Mesenteric fat pad (tissue), 1 donor: ENCODE data around the gene PLEKHJ1. TPM values are rescaled to one million over a fixed set of nuclear protein-coding genes. Genes with fewer than 3 reads are reported as not detected.
"Not testable (repeated sequence)": the region's sequence is repeated elsewhere in the genome, so short reads cannot be mapped to it uniquely, and the experiment has no call there.

Experiments
- DNase-seq: peaks from one replicate; pipeline ENCODE4 v3.0.0-alpha.2; 2020; ENCODE audit warnings: low spot score
- total RNA-seq: library from RNA; stranded (reverse); fragmentation: NEBNext Ultra II Directional; extraction: Animal tissue kit (Norgen Biotek cat#: 25700); gene quantifications from one replicate; pipeline ENCODE4 v1.2.1, GENCODE V29; 2021
- donor health status: DM: yes; HTN: yes; CAD: no.

Gene PLEKHJ1
- total RNA-seq, 1 donor from 2014 or later: 46.4 TPM

DNA sequence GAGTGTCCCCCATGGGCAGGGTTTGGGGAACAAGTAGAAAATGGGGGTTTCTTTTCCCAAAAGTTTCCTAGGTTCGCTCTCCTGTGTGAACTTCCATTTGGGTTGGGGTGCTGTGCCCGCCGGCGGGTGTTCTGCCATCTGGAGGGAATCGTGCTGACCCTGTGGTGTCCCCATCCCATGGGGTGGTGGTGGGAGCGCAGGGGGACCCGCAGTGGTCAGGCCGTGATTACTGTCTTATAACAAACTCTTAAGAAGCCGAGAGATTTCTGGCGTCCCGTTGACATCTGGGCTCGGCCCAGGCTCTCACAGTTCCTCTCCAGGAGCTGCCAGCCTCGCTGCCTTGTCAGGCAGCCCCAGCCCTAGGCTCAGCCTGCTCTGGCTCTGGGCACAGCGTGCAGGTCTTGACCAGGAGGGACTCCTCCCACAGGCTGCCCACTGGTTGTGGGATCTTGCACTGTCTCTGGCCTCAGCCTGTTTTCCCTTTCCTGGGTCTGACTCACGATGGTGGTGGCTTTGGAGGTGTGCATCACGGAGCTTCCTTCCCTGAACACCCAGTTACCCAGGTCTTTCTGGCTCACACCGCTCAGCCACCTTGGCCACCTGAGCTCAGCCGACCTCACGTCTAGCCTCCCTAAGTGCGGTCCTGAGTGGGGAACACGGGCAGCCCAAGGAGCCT lies 34.5 kb downstream of the PLEKHJ1 start:
- DNase-seq: no peak

DNA sequence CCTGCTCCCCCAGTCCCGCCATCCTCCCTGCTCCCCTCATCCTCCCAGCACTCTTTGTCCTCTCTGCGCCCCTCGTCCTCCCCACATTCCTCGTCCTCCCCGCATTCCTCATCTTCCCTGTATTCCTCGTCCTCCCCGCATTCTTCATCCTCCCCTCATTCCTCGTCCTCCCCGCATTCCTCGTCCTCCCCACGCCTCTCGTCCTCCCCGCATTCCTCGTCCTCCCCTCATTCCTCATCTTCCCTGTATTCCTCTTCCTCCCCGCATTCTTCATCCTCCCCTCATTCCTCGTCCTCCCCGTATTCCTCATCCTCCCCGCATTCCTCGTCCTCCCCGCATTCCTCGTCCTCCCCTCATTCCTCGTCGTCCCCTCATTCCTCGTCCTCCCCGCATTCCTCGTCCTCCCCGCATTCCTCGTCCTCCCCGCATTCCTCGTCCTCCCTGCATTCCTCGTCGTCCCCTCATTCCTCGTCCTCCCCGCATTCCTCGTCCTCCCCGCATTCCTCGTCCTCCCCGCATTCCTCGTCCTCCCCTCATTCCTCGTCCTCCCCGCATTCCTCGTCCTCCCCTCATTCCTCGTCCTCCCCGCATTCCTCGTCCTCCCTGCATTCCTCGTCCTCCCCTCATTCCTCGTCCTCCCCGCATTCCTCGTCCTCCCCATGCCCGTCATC lies 35.4 kb downstream of the PLEKHJ1 start:
- not testable (repeated sequence) for DNase-seq

DNA sequence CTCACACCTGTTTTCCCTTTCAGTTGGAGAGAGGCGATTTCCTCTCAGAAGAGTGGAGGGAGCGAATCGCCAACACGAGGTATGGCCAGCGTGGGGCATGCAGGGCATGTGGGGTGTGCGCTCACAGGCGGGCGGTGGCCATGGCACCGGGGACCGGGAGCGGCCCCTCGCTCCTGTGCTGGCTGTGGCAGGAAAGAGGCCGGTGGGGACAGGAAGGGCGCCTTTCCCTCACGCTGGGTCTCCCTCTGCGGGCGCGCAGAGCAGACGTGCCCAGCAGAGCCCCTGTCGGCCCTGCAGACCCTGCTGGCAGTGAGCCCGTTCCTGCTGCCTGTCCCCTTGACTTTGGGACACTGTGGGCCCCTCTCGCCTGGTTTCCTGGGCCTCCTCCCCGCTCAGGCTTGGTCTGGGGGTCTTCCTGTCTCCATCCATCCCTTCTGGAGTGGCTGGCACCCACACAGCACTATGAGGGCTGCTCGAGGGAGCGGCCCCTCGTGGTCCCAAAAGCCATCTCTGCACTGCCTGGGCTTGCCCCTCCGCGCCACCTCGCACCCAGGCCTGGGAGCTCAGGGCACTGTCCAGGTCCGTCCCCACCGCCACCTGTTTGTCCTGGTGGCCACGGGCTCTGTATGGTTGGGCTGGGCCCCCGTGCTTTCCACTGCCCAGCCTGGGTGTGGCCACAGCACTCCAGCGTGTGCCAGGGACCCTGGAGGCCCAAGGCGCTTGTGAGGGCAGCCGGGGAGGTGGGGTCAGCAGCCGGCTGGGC lies 36.1 kb downstream of the PLEKHJ1 start:
- no peak for DNase-seq

DNA sequence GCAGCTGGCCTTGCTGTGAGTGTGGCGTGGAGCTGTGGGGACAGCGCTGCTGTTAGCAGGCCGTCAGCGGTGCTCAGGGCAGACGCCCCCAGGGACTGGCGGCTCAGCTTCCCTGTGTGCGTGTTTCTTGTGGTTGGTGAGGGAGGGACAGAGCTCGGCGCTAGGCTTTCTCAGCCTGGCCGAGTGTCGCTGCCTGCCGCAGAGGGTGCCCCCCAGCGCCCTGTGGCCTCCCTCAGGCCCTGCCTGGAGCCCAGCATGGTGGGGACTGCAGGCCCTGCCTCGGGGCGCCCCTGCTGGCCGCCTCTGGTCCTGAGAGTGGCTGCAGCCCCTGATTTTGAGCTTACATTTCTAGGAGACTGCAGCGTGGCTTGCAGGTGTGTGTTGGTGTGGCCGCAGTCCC lies 36.9 kb downstream of the PLEKHJ1 start:
- DNase-seq: no peak

DNA sequence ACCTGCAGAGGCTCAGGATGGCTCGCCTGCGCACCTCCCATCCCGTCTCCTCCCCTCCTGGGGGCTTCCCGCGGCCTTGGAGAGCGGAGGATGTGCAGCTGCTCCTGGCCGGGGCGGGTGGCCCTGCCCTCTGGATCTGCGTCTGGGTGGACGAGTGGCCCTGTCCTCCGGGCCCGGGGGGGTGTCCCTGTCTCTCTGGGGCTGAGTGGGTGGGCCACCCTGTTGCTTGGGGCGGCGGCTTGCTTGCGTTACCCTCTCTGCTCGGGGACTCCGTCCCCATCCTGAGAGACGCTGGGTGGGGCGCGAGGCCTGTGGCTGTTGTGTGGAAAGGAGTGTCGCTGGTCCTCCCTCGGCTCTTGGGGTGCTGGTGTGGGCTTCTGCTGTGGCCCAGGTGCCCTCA lies 37.8 kb downstream of the PLEKHJ1 start:
- no peak for DNase-seq

DNA sequence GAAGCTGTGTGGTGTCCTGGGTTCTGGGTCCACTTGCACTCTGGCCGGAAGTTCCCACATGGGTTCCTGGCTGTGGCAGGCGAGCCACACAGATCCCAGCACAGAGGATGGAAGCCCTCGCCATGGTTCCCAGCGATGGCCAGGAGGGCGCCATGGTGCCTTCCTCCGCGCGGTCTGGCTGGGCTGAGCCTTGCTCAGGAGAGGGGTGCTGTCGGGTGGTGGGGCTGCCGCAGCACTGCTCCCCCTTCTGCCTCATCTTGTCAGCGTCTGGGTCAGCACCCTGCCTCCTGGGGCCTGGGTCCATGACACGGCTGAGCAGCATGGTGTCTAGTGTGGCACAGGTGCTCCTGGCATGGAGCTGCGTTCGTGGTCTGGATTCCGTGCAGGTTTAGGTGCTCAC lies 38.9 kb downstream of the PLEKHJ1 start:
- no peak for DNase-seq

DNA sequence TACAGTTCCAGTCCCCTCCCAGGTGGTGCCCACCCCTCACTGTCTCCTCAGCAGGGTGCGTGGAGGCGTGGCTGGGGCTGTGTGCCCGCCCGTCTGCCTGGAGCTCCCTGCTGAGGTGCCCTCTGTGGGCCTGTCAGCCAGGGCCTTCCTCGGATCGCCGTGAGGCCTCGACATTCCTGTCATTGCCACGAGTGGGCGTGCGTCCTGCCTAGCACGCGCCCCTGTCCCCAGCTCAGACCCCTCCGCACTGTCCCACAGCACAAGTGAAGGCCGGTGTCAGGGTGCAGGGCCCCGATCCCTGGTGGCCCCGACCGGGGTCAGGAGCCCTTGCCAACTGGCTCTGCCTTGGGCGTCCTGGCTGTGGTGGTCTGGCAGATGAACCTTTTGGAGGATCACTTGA lies 40.2 kb downstream of the PLEKHJ1 start:
- DNase-seq: no peak

DNA sequence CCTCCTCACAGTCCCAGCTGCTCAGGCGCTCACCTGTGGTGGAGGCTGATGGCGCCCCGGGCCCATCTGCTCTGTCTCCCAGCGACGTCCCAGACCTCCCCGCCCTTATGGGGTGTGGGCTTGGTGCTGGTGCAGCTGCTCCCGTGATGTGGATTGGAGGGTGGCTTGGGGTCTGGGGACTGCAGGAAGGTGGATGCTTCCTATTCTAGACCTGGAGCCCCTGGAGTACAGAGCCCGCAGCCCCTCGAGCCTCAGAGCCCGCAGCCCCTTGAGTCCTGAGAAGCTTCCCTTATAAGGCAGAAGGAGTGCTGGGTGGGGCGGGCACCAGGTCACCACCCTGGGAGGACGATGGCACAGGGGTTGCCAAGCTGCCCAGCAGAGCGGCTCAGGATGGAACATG lies 40.8 kb downstream of the PLEKHJ1 start:
- DNase-seq: no peak

DNA sequence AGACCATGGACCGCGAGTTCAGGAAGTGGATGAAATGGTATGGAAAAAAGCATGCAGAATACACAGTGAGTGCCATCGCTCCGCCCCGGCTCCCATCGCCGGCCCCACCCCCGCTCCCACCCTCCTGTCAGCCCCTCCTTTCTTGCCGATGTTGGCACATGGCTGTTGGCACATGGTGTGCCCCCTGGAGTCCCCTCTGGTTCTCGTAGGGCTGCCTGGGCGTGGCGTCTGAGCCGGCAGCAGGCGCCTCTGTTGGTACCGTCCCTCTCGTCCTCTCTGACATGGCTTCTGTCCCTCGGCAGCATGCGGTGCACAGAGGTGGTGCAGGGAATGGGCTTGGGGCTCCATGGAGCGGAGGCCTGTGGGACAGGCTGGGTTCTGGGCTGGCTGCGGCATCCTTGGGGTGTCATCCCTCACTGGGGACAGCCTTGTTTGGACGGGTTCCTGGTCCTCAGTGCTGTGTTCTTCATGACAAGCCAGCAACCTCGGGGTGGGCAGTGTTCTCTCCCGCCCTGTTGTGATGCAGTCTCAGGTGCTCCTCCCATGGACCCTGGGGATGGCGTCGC lies 41.5 kb downstream of the PLEKHJ1 start:
- no peak for DNase-seq

DNA sequence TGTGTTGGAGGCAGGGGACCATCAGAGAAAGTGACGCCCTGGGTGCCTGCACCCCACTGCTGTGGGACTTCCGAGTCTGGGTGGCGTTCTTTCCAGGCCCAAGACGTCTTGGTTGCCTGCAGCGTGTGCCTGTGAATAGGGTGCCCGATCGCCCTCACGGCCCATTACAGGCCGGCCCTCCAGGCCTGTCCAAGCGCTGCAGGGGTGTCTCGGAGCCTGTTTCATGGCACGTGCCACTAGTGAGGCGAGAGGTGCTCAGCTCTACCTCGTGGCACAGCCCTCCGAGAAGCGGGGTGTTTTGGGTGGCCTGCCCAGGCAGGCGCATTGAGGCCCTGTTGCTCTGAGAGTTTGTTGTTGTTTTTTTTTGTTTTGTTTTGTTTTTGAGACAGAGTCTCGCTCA lies 42.3 kb downstream of the PLEKHJ1 start:
- no peak for DNase-seq

DNA sequence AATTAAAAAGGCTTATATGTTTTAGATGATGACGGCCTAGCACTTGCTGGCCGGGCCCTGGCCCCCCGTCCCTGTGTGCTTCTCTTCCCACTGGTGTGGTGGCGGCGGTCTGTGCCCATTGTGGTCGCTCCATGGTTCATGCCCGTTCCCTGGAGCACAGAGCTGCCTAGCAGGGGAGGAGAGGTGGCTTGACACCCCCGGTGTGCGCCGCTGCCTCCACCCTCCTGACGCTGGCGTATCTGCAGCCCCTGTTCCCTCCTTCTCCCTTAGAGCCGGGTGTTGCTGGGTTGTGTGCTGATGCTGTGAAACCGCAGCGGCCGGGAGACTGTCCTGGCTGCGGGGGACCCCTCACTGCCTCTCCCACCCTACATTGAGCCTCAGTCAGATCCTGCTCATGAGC lies 43.3 kb downstream of the PLEKHJ1 start:
- no peak for DNase-seq

DNA sequence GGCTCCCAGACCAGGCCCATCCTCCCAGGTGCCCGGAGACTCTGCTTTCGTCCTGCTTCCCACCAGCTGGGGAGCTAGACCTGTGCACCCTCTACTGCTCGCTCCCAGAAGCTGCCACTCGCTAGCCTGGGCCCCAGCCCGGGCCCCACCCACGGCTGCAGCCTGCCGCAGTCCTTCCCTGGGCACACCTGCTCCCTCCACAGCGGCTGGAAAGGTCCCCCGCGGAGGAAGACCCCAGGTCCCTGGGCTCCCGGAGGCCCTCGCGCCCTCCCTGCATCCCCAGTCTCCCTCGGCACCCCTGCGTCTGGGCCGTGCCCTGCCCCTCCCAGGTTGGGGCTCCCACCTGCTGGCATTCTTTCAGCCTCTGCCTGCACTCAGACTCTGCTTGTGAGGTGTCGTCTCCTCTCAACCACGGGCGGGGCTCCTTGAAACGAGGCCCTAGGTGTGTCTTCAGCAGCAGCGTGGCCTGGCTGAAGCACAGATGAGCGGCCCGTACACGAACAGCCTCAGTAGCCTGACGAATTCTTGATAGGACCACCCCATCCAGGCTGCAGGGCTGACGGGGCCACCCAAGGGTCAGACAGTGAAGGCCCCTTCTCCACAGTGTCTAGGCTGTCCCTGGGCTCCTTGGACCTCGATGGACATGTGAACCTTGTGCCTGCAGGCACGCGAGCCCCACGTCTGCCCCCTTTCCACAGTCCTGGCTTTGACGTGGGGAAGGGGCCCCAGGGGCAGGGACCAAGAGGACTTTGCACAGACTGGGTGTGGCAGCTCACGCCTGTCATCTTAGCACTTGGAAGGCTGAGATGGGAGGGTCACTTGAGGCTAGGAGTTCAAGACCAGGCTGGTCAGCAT lies 44.4 kb downstream of the PLEKHJ1 start:
- DNase-seq: no peak

DNA sequence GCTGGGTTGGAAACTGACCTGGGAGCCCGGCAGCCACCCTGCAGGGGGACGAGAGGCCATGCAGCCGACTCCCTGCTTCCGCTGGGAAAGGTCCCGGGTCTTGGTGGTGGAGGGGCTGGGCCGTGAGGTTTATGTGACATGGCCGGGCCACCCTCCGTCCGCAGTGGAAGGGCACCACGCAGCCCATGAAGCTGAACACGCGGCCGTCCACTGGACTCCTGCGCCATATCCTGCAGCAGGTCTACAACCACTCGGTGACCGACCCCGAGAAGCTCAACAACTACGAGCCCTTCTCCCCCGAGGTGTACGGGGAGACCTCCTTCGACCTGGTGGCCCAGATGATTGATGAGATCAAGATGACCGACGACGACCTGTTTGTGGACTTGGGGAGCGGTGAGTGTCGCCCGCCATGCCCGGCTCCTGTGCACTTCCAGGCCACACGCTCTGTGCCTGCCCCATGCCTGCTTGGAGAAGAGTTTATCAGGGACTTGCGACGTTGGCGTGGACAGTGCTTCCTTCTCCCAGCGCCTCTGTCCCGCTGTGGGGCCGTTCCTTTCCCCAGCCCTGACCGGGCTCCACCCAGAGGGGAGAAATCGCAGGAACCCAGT lies 45.2 kb downstream of the PLEKHJ1 start:
- DNase-seq: no peak

DNA sequence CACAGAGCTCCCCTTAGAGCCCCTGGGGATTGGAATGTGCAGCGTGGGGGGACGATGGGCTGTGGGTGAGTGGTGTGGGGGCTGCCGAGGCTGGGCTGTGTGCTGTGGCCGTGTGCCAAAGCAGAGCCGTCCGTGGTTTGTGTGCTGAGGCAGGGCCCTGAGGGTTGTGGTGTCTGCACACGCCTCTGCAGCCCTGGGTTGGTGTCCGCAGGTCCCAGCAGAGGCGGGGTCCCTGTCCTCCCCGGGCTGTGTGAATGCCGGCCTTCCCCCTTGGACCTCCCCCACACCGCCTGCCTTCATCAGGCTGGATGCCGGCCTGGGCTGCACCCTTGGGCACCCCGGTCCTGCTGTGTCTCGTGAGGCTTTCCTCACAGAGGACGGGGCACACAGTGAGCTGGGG lies 46.2 kb downstream of the PLEKHJ1 start:
- DNase-seq: no peak

DNA sequence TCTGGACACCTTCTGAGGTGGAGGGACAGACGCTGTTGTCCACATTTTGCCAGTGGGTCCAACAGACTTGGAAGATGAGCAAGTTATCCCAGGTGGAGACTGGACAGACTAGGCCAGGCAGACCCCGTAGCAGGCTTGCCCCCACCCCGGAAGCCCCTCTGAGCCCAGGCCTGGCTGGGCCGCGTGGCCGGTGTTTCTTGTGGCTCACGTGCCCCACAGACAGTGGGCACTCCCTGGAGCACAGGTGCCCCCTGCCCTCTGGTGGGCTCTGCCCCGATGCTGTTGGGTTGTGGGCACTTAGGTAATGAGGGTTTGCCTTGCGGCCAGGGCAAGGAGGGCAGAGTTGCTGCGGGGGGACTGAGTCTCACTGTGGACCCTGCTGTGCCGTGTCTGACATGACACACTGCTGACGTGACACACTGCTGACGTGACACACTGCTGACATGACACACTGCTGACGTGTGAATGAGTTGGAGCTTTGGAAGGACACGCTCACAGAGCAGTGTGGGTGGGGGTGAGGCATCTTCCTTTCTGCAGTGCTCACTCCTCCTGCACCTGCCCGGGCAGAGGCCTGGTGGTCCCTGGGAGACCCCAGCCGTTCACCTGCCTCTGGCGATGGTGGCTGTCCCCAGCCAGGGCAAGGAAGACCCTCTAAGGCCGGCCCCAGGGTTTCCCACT lies 47.3 kb downstream of the PLEKHJ1 start:
- no peak for DNase-seq

DNA sequence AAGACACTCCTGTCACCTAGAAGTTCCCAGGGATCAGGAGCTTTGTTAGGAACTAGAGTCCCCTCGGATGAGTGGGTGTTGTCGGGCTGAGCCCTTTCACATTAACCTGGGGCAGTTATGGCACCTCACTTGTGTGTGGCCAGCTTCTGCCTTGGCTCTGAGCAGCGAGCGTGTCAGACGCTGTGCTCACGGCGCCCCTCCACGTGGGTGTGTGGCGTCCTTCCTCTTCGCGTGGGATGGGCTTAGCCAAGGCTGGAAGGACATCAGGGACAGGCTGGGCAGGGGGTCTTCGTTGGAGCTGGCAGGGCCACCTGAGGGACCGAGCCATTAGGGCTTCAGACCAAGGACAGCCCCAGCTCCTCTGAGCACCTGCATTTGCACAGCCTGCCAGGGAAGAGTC lies 49.0 kb downstream of the PLEKHJ1 start:
- no peak for DNase-seq

DNA sequence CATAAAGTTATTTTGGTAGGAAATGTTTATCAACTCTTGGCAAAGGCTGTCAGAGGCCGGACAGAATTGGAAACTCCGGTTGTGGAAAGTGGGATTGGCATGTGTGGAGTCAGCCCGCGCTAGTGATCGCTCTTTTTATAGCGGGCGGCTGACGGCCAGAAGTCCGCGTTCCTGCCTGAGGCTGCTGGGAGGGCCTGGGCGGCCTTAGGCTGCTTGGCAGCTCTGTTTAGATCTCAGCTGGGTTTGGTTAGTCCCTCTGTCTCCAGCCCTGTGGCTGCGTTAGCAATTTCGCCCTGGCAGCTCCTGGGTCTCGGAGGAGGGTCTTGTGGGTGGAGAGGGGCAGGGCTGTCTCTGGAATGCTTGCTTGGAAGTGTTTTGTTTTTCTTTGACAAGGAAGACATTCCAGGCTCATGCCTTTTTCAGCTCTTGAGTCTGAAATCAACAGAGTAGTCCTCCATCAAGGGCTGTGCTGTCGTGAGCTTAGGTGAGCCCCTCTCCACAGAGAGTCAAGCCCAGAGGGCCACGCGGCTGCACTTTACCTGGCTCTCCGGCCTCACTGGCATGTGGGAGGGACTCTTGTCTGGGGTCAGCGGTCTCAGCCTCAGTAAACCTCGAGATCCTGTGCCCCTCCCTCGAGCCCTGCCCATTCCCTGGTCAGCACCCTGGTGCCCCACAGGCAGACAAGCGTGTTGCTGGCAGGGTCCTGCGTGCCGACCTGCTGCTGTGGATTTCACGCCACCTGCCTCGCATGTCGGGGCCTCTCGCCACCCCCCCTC lies 49.9 kb downstream of the PLEKHJ1 start:
- no peak for DNase-seq

DNA sequence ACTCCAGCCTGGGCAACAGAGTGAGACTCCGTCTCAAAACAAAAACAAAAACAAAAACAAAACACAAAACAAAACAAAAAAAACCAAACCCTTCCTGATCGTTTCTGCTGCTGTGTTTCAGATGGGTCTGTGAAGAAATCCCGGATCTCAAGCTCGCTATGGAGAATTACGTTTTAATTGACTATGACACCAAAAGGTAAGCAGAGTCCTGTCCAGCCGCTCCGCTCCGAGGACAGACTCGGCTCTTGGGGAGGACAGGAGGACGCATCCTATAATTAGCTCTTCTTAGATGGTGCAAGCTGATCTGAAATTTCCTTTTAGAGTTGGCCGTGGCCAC lies 50.4 kb downstream of the PLEKHJ1 start:
- no peak for DNase-seq

DNA sequence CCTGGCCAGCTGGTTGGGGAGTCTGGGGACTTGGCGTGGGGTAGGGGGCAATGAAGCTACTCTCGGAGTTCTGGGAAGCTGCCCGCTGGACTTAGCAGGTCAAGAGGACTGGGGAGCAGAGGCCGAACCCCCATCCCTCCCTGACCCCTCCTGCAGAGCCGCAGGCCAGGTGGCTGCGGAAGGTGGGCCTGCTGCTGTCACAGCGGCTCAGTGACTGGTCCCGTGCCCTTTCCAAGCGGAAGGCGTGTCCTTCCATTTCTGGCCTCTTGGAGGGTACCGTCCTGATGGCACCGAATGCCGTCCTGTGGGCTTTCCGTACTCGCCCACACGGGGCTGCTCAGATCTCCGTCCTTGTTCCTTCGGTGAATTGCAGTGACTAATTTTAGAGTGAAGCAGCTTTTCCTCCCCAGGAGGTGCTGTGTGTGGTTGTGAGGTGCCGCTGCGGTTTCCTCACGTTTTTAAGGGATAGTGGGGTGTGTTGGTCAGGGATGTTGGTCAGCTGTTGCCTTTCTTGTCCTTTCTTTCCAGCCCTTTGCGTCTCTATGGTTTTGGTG lies 51.6 kb downstream of the PLEKHJ1 start:
- DNase-seq: no peak
